HepG2 (cell line): ENCODE results near the gene AARS2. TPM values are rescaled to one million over a fixed set of nuclear protein-coding genes. Genes with fewer than 3 reads are reported as not detected.

Experiments used
- ATAC-seq: fragments of 200-7000 bp; cut with Tn5 transposase; 3 replicates; pipeline ENCODE4 v1.9.1; 2020; ENCODE audit warnings: mild to moderate bottlenecking, moderate library complexity
- BruUV-seq: library from RNA; stranded (reverse); fragments of 400-500 nt; replicated peaks from 2 replicates; lab custom pipeline; 2021; lab: Mats Ljungman, UMichigan
- CTCF ChIA-PET: fragments of 300-600 bp; formaldehyde crosslinking; extraction: SDS; loops from one replicate; lab custom pipeline; 2021; ENCODE audit warnings: low total read pairs, inconsistent platforms, low intra/inter-chr PET ratio; lab: Yijun Ruan, JAX
- POLR2A ChIA-PET: fragments of 350-600 bp; sonication (Branson Sonifier 250); formaldehyde crosslinking; loops from one replicate; lab custom pipeline; 2020; ENCODE audit warnings: antibody characterized with exemption, inconsistent platforms; lab: Yijun Ruan, JAX
- DNase-seq: peaks from one replicate; pipeline ENCODE4 v3.0.0-alpha.2; 2015; ENCODE audit warnings: low spot score
- FAIRE-seq: peaks from 3 replicates; lab custom pipeline; 2011; peaks lifted over from hg19 to GRCh38; lab: Jason Lieb, UNC
- H2AFZ ChIP-seq: one replicate; pipeline ENCODE4 v1.6.1; 2011; ENCODE audit warnings: low read length, inconsistent platforms
- H3K27ac ChIP-seq: fragments of 300-600 bp; 3 replicates; pipeline ENCODE4 v1.8.0; 2011; ENCODE audit warnings: mixed run types, mild to moderate bottlenecking, mixed read lengths, low read length, inconsistent platforms; ENCODE audit not compliant: insufficient read depth; ENCODE audit errors: extremely low read length
- H3K27me3 ChIP-seq, 2 experiments: fragments of 200-600 bp in 1 of 2; 2 replicates in 1 of 2; 3 replicates in 1 of 2; pipeline versions ENCODE4 v1.6.0 to v1.8.0; 2011; ENCODE audit warnings: low read length in 2 of 2, mild to moderate bottlenecking in 2 of 2, moderate library complexity in 2 of 2, inconsistent platforms in 1 of 2; ENCODE audit not compliant: insufficient read depth in 2 of 2, control insufficient read depth in 1 of 2
- H3K36me3 ChIP-seq, 2 experiments: fragments of 200-600 bp in 1 of 2; replicated peaks in 1 of 2; 2 replicates in 1 of 2; 3 replicates in 1 of 2; pipeline versions ENCODE4 v1.5.1 to v1.8.0; 2011; ENCODE audit warnings: low read length in 2 of 2, inconsistent platforms in 1 of 2; ENCODE audit not compliant: insufficient read depth in 2 of 2, control insufficient read depth in 1 of 2
- H3K4me1 ChIP-seq: 2 replicates; pipeline ENCODE4 v1.5.1; 2012; ENCODE audit warnings: low read length, inconsistent platforms; ENCODE audit not compliant: insufficient read depth
- H3K4me2 ChIP-seq: 2 replicates; pipeline ENCODE4 v1.6.0; 2011; ENCODE audit warnings: low read depth, low read length, inconsistent platforms
- H3K4me3 ChIP-seq, 3 experiments: fragments of 200-600 bp in 1 of 3; sonication (generic), shearing (Covaris generic) in 1 of 3; replicated peaks in 1 of 3; 2 replicates each; pipeline ENCODE4 v1.5.1; 2011 to 2016; ENCODE audit warnings: low read length in 3 of 3, inconsistent platforms in 2 of 3, low read depth in 2 of 3, mild to moderate bottlenecking in 2 of 3, control low read depth in 1 of 3, mixed read lengths in 1 of 3; ENCODE audit not compliant: insufficient read depth in 1 of 3
- H3K79me2 ChIP-seq: one replicate; pipeline ENCODE4 v1.6.1; 2011; ENCODE audit warnings: low read length, inconsistent platforms; ENCODE audit not compliant: insufficient read depth
- H3K9ac ChIP-seq: 2 replicates; pipeline ENCODE4 v1.6.0; 2011; ENCODE audit warnings: mild to moderate bottlenecking, low read depth, low read length, inconsistent platforms; ENCODE audit not compliant: insufficient read depth
- H3K9me3 ChIP-seq: 2 replicates; pipeline ENCODE4 v1.5.1; 2012; ENCODE audit warnings: mild to moderate bottlenecking, low read length
- H4K20me1 ChIP-seq: 2 replicates; pipeline ENCODE4 v1.6.0; 2011; ENCODE audit warnings: inconsistent platforms, mild to moderate bottlenecking, low read length, moderate library complexity; ENCODE audit not compliant: insufficient read depth
- CEBPB ChIP-seq: IDR thresholded peaks from 2 replicates; pipeline ENCODE4 v1.6.1; 2011; ENCODE audit warnings: low read depth, low read length, improper control_type of control experiment, borderline replicate concordance
- GZF1 ChIP-seq: sonication (generic); formaldehyde crosslinking; IDR thresholded peaks from 2 replicates; pipeline ENCODE4 v1.5.1; 2020; ENCODE audit warnings: mild to moderate bottlenecking, missing genetic modification reagents
- IRF9 ChIP-seq: sonication (generic); formaldehyde crosslinking; IDR thresholded peaks from 2 replicates; pipeline ENCODE4 v1.8.0; 2022; ENCODE audit warnings: missing genetic modification reagents, mild to moderate bottlenecking, borderline replicate concordance
- NFYC ChIP-seq: IDR thresholded peaks from 2 replicates; pipeline ENCODE4 v1.6.1; 2016; ENCODE audit warnings: missing genetic modification reagents, missing compliant biosample characterization
- ZFP41 ChIP-seq: sonication (generic); formaldehyde crosslinking; IDR thresholded peaks from 2 replicates; pipeline ENCODE4 v1.4.0; 2020; ENCODE audit warnings: mild to moderate bottlenecking, missing genetic modification reagents, borderline replicate concordance
- ZGPAT ChIP-seq: IDR thresholded peaks from 2 replicates; pipeline ENCODE4 v1.6.1; 2016; ENCODE audit warnings: mild to moderate bottlenecking
- ZNF232 ChIP-seq: sonication (generic); formaldehyde crosslinking; IDR thresholded peaks from 2 replicates; pipeline ENCODE4 v1.4.0; 2020; ENCODE audit warnings: missing genetic modification reagents, borderline replicate concordance
- ZNF530 ChIP-seq: sonication (generic); formaldehyde crosslinking; IDR thresholded peaks from 2 replicates; pipeline ENCODE4 v1.5.0; 2020; ENCODE audit warnings: low read depth, mild to moderate bottlenecking, missing genetic modification reagents
- WGBS: methylation state at CpG from one replicate; pipeline ENCODE4 v1.1.6; 2017; ENCODE audit warnings: low lambda C conversion rate; 5-methylcytosine and 5-hydroxymethylcytosine counted together
- in situ Hi-C: cut with HindIII; loops from 2 replicates; pipeline ENCODE4 v1.10.0; 2017; ENCODE audit warnings: low pct_unique_long_range_greater_than_20kb; ENCODE audit not compliant: extremely low pct_ligation_motif_present
- intact Hi-C: fragments of 100-400 bp; cut with micrococcal nuclease; formaldehyde crosslinking; loops from one replicate; pipeline ENCODE4 v1.10.0; 2022; ENCODE audit not compliant: unreplicated experiment
- polyA plus RNA-seq, 8 experiments: library from polyadenylated mRNA; depleted of rRNA in 3 of 8; stranded (reverse) in 7 of 8; unstranded in 1 of 8; fragments of >200 nt; fragmentation: Illumina TruSeq in 4 of 8; extraction: Trizol in 4 of 8; gene quantifications; 2 replicates each; pipeline versions ENCODE4 v1.2.1 to v1.2.3, GENCODE V29; 2011 to 2016; ENCODE audit warnings: low read depth in 4 of 8, missing spikeins in 1 of 8, mixed read lengths in 1 of 8; ENCODE audit not compliant: insufficient read depth in 1 of 8
- total RNA-seq, 5 experiments: library from RNA; depleted of rRNA; stranded (reverse); fragments of >200 nt; fragmentation: Illumina TruSeq; extraction: Trizol; gene quantifications; 2 replicates each; pipeline ENCODE4 v1.2.3, GENCODE V29; 2016; ENCODE audit warnings: low read depth in 1 of 5
- TF ChIP-seq, protein P1 (sequence below): sonication (generic); formaldehyde crosslinking; conservative IDR thresholded peaks from 2 replicates; pipeline ENCODE4 v1.8.0; 2022; ENCODE audit warnings: low read depth, missing genetic modification reagents

Gene AARS2
- total and polyA plus RNA-seq, 2 of the 13 experiments (the other 11 are each of a cell fraction or from before 2014, with no cell fraction given), result 7.5 to 24.1 TPM

GRCh38 chr6:44291841-44292240, 21.3 kb downstream of the AARS2 start:
- WGBS, result 6% methylated on average over 4 of the region's 4 CpGs
- no TSS peak for BruUV-seq
- no peak overlapping the region for H3K27ac ChIP-seq
- intact Hi-C loops, result no loop called here
- H3K4me3 ChIP-seq, result no peak overlapping the region
- no peaks in the 10 kb centered on the region for H3K36me3 ChIP-seq
- H2AFZ ChIP-seq, result no peak overlapping the region
- DNase-seq (no peak), FAIRE-seq (no peak), ATAC-seq (peak; percentile 27)
- no peak overlapping the region for H3K9ac ChIP-seq
- TF ChIP-seq GZF1 (CRISPR knock-in tag) (no peak), NFYC (CRISPR knock-in tag) (no peak), ZFP41 (no peak)
- TF ChIP-seq, protein P1, sequence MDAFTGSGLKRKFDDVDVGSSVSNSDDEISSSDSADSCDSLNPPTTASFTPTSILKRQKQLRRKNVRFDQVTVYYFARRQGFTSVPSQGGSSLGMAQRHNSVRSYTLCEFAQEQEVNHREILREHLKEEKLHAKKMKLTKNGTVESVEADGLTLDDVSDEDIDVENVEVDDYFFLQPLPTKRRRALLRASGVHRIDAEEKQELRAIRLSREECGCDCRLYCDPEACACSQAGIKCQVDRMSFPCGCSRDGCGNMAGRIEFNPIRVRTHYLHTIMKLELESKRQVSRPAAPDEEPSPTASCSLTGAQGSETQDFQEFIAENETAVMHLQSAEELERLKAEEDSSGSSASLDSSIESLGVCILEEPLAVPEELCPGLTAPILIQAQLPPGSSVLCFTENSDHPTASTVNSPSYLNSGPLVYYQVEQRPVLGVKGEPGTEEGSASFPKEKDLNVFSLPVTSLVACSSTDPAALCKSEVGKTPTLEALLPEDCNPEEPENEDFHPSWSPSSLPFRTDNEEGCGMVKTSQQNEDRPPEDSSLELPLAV (CRISPR knock-in tag), result no peak
- in situ Hi-C loops, result no loop called here
- H3K79me2 ChIP-seq, result no peaks in the 10 kb centered on the region
- H4K20me1 ChIP-seq, result no peaks in the 10 kb centered on the region; the same call in 1 of the 2 replicates
- CTCF ChIA-PET, result no interaction called here
- no peak overlapping the region for H3K4me2 ChIP-seq
- no peaks in the 10 kb centered on the region for H3K9me3 ChIP-seq
- H3K27me3 ChIP-seq, result peaks cover 6 to 63% of the 10 kb centered on the region in 2 experiments
- POLR2A ChIA-PET, result no interaction called here
- H3K4me1 ChIP-seq, result no peaks in the 10 kb centered on the region

DNA sequence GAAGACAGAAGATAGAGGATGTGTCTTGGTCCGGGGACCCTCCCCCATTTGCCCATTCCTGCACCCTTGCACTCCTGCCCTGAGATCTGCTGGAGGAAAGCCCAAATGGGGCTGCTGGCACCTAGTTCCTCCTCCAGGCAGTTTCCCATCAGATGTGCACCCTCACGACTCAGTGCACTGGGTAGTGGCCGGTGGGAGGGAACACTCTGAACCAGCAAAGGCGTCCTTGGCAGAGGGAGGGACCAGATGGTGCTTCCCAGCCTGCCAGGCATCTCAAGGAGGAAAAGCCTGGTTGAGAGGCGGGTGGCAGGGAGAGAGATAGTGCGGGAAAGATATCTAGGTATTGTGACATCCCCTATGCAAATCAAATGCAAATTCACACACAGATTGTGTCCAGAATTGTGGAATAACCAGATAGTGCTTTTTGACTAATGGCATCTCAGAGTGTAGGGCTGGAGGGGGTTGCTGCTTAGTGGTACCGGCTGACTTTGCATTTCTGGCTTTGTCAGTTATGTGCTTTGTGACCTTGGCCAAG, 23.4 kb downstream of the AARS2 start:
- Histone ChIP-seq H3K79me2 (no peaks in the 10 kb centered on the region), H3K4me3 (no peak overlapping the region), H3K27ac (no peak overlapping the region), H4K20me1 (no peaks in the 10 kb centered on the region; the same call in 1 of the 2 replicates), H3K9ac (no peak overlapping the region), H3K4me2 (no peak overlapping the region), H3K9me3 (no peaks in the 10 kb centered on the region), H3K36me3 (no peaks in the 10 kb centered on the region), H3K27me3 (peaks cover 6 to 71% of the 10 kb centered on the region in 2 experiments), H3K4me1 (no peaks in the 10 kb centered on the region), H2AFZ (no peak overlapping the region)
- ChIA-PET CTCF (no interaction called here), POLR2A (no interaction called here)
- no TSS peak for BruUV-seq
- no peak for DNase-seq
- intact Hi-C loops, result no loop called here
- in situ Hi-C loops, result no loop called here
- FAIRE-seq, result no peak
- WGBS, result 10% methylated on average over 7 of the region's 7 CpGs
- ATAC-seq, result no peak
- TF ChIP-seq ZNF530, result no peak
- 0 out of 2 replicates have a peak, but pooled peaks have one; percentile 16 for TF ChIP-seq CEBPB
- TF ChIP-seq IRF9 (CRISPR knock-in tag), result no peak
- no peak for TF ChIP-seq ZGPAT (CRISPR knock-in tag)
- TF ChIP-seq ZNF232 (CRISPR knock-in tag), result no peak
